ENCODE measurements around the gene CEP170B. TPM values are rescaled to one million over a fixed set of nuclear protein-coding genes. Genes with fewer than 3 reads are reported as not detected.
"Not testable (repeated sequence)": the region's sequence is repeated elsewhere in the genome, so short reads cannot be mapped to it uniquely, and the experiment has no call there.

Gene CEP170B
- total and polyA plus RNA-seq, 2 experiments from 2014 or later: 2.7 to 24.5 TPM

DNA sequence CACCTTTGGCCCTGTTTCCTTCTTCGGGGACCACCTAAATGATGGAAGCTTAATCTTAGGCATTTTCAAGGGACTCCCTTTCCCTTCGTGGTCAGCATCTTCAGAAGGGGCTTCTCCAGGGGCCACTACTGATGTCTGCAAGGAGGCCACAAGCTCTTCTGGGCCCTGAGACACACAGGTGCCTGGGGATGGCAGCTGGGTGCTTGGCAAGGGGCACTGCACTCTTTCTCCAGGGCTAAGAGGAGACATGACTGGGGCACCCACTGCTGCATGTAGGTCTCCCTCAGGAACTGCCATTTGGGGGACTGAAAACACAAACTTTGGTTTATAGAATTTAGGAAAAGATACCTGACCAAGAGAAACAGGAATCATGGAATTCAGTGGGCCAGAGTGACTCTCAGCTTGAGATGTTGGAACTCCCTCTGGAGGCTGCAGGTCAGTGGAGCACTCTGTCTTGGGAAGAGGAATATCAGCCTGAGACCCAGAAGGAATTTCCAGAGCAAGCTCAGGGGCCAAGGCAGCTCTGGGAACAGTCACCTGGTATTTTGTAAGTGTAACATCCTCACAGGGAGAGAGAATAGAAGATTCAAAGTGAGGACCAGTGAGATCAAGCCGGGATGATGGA, 75.6 kb downstream of the CEP170B start:
- Histone ChIP-seq H3K9me2 (ENCODE audit: insufficient read depth) (no peaks in the 10 kb centered on the region), H2AFZ (no peak overlapping the region), H4K20me1 (ENCODE audit: insufficient read depth) (no peaks in the 10 kb centered on the region), H3K27me3 (replicated peaks; ENCODE audit: insufficient read depth) (no peaks in the 10 kb centered on the region), H3K79me2 (ENCODE audit: insufficient read depth) (no peaks in the 10 kb centered on the region), H3K4me1 (ENCODE audit: insufficient read depth) (no peaks in the 10 kb centered on the region), H3K9me3 (ENCODE audit: low read depth) (no peaks in the 10 kb centered on the region), H3K36me3 (ENCODE audit: low read depth) (no peaks in the 10 kb centered on the region), H3K27ac (no peak overlapping the region), H3K4me2 (ENCODE audit: unreplicated experiment) (no peak overlapping the region), H3F3A (ENCODE audit: insufficient read depth) (0 out of 2 replicates have a peak, but pooled peaks cover 8% of the 10 kb centered on the region), H3K9ac (no peak overlapping the region), H3K4me3 (no peak overlapping the region)
- no peak for DNase-seq
- 65 to 68% methylated on average over 3 of the region's 3 CpGs for WGBS, 2 experiments (ENCODE audit: low coverage in 1 of 2, low lambda C conversion rate in 2 of 2, missing lambda C conversion rate in 2 of 2)
- in situ Hi-C loops (cut with MboI): no loop called here
- TF ChIP-seq EZH2 (IDR thresholded peaks at IDR 0.05; ENCODE audit: insufficient read depth, poor library complexity, severe bottlenecking) (no peak), EZH2phosphoT487 (IDR thresholded peaks at IDR 0.05; ENCODE audit: insufficient read depth, low read depth) (no peak)

DNA sequence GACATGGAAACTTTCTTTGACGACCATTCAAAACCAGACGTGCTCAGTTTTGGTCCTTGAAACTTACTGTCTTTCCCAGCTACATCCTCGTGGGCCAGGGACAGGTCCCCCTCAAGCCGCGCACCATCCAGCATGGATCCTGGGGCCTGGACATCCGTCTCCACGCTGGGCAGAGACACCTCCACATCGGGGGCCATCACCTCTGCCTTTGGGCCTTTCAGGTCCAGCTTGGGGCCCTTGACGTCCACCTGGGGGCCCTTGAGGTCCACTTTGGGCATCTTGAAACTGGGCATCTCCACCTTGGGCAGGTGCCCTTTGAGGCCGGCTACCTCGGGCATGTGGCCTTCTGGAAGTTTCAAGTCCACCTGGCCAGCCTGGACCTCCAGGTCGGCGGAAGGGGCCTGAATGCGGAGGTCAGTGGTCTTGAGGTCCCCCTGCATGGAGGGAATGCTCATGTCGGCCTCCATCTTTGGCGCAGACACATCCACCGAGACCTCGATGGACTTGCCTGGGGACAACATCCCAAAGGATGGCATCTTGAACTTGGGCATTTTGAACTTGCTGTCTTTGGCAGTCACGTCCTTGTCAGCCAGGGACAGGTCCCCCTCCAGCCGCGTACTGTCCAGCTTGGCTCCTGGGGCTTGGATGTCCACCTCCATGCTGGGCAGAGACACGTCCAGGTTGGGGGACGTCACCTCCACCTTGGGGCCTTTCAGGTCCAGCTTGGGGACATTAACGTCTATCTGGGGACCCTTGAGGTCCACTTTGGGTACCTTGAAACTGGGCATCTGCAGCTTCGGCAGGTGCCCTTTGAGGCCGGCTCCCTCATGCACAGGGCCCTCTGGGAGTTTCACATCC, 76.7 kb downstream of the CEP170B start:
- H3K4me1 ChIP-seq (ENCODE audit: insufficient read depth): no peaks in the 10 kb centered on the region
- H3K9me3 ChIP-seq (ENCODE audit: low read depth): no peaks in the 10 kb centered on the region
- no peak overlapping the region for H3K9ac ChIP-seq
- no peak overlapping the region for H3K4me2 ChIP-seq (ENCODE audit: unreplicated experiment)
- 89 to 92% methylated on average over 26 of the region's 26 CpGs for WGBS, 2 experiments (ENCODE audit: low coverage in 1 of 2, low lambda C conversion rate in 2 of 2, missing lambda C conversion rate in 2 of 2)
- H3K27me3 ChIP-seq (replicated peaks; ENCODE audit: insufficient read depth): no peaks in the 10 kb centered on the region
- H3K36me3 ChIP-seq (ENCODE audit: low read depth): no peaks in the 10 kb centered on the region
- H3F3A ChIP-seq (ENCODE audit: insufficient read depth): 0 out of 2 replicates have a peak, but pooled peaks cover 8% of the 10 kb centered on the region
- no peaks in the 10 kb centered on the region for H3K9me2 ChIP-seq (ENCODE audit: insufficient read depth)
- H4K20me1 ChIP-seq (ENCODE audit: insufficient read depth): no peaks in the 10 kb centered on the region
- DNase-seq: no peak
- TF ChIP-seq EZH2 (IDR thresholded peaks at IDR 0.05; ENCODE audit: insufficient read depth, poor library complexity, severe bottlenecking): no peak
- no peak for TF ChIP-seq EZH2phosphoT487 (IDR thresholded peaks at IDR 0.05; ENCODE audit: insufficient read depth, low read depth)
- H3K79me2 ChIP-seq (ENCODE audit: insufficient read depth): no peaks in the 10 kb centered on the region
- no peak overlapping the region for H3K4me3 ChIP-seq
- no peak overlapping the region for H3K27ac ChIP-seq
- in situ Hi-C loops (cut with MboI): no loop called here
- H2AFZ ChIP-seq: no peak overlapping the region

DNA sequence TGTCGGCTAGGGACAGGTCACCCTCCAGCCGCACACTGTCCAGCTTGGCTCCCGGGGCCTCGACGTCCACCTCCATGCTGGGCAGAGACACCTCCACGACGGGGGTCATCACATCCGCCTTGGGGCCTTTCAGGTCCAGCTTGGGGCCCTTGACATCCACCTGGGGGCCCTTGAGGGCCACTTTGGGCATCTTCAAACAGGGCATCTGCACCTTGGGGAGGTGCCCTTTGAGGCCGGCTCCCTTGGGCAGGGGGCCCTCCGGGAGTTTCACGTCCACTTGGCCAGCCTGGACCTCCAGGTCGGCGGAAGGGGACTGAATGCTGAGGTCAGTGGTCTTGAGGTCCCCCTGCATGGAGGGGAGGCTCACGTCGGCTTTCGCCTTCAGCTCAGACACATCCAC, 77.5 kb downstream of the CEP170B start:
- Histone ChIP-seq H3K9me2 (ENCODE audit: insufficient read depth) (no peaks in the 10 kb centered on the region), H3K79me2 (ENCODE audit: insufficient read depth) (no peaks in the 10 kb centered on the region), H3K4me1 (ENCODE audit: insufficient read depth) (no peaks in the 10 kb centered on the region), H3K27me3 (replicated peaks; ENCODE audit: insufficient read depth) (no peaks in the 10 kb centered on the region), H3K9me3 (ENCODE audit: low read depth) (no peaks in the 10 kb centered on the region), H4K20me1 (ENCODE audit: insufficient read depth) (no peaks in the 10 kb centered on the region), H3K36me3 (ENCODE audit: low read depth) (no peaks in the 10 kb centered on the region), H3K4me2 (ENCODE audit: unreplicated experiment) (no peak overlapping the region), H3K27ac (no peak overlapping the region), H3K9ac (no peak overlapping the region), H2AFZ (no peak overlapping the region), H3F3A (ENCODE audit: insufficient read depth) (0 out of 2 replicates have a peak, but pooled peaks cover 8% of the 10 kb centered on the region), H3K4me3 (no peak overlapping the region)
- WGBS, 2 experiments (ENCODE audit: low coverage in 1 of 2, low lambda C conversion rate in 2 of 2, missing lambda C conversion rate in 2 of 2): 95 to 96% methylated on average over 13 to 16 of the region's 16 CpGs
- TF ChIP-seq EZH2phosphoT487 (IDR thresholded peaks at IDR 0.05; ENCODE audit: insufficient read depth, low read depth) (no peak), EZH2 (IDR thresholded peaks at IDR 0.05; ENCODE audit: insufficient read depth, poor library complexity, severe bottlenecking) (no peak)
- no peak for DNase-seq
- in situ Hi-C loops (cut with MboI): no loop called here

DNA sequence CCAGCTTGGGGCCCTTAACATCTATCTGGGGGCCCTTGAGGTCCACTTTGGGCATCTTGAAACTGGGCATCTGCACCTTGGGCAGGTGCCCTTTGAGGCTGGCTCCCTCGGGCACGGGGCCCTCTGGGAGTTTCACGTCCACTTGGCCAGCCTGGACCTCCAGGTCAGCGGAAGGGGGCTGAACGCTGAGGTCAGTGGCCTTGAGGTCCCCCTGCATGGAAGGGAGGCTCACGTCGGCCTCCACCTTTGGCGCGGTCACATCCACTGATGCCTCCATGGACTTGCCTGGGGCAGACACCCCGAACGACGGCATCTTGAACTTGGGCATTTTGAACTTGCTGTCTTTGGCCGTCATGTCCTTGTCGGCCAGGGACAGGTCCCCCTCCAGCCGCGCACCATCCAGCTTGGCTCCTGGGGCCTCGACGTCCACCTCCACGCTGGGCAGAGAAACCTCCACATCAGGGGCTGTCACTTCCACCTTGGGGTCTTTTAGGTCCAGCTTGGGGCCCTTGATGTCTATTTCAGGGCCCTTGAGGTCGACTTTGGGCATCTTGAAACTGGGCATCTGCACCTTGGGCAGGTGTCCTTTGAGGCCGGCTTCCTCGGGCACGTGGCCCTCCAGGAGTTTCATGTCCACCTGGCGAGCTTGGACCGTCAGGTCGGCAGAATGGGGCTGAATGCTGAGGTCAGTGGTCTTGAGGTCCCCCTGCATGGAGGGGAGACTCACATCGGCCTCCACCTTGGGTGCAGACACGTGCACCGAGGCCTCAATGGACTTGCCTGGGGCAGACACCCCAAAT, 78.3 kb downstream of the CEP170B start:
- H3K79me2 ChIP-seq (ENCODE audit: insufficient read depth); H3K9me3 ChIP-seq (ENCODE audit: low read depth); H3K36me3 ChIP-seq (ENCODE audit: low read depth); H2AFZ ChIP-seq; H3K4me2 ChIP-seq (ENCODE audit: unreplicated experiment); H3F3A ChIP-seq (ENCODE audit: insufficient read depth); H3K4me3 ChIP-seq; H3K27me3 ChIP-seq (replicated peaks; ENCODE audit: insufficient read depth); H3K9me2 ChIP-seq (ENCODE audit: insufficient read depth); DNase-seq; H3K4me1 ChIP-seq (ENCODE audit: insufficient read depth); H3K9ac ChIP-seq; in situ Hi-C loops (cut with MboI); H3K27ac ChIP-seq; H4K20me1 ChIP-seq (ENCODE audit: insufficient read depth): not testable (repeated sequence)
- WGBS, 2 experiments (ENCODE audit: low coverage in 1 of 2, low lambda C conversion rate in 2 of 2, missing lambda C conversion rate in 2 of 2): 89 to 94% methylated on average over 29 of the region's 29 CpGs

DNA sequence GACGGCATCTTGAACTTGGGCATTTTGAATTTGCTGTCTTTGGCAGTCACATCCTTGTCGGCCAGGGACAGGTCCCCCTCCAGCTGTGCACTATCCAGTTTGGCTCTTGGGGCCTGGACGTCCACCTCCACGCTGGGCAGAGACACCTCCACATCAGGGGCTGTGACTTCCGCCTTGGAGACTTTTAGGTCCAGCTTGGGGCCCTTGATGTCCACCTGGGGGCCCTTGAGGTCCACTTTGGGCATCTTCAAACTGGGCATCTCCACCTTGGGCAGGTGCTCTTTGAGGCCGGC, 78.9 kb downstream of the CEP170B start:
- H3K27me3 ChIP-seq (replicated peaks; ENCODE audit: insufficient read depth); H3K27ac ChIP-seq; H2AFZ ChIP-seq; H3K4me2 ChIP-seq (ENCODE audit: unreplicated experiment); H3K9me2 ChIP-seq (ENCODE audit: insufficient read depth); H4K20me1 ChIP-seq (ENCODE audit: insufficient read depth); H3K9me3 ChIP-seq (ENCODE audit: low read depth); H3K4me3 ChIP-seq; H3K9ac ChIP-seq; H3K79me2 ChIP-seq (ENCODE audit: insufficient read depth); H3K36me3 ChIP-seq (ENCODE audit: low read depth); DNase-seq; H3F3A ChIP-seq (ENCODE audit: insufficient read depth); H3K4me1 ChIP-seq (ENCODE audit: insufficient read depth); in situ Hi-C loops (cut with MboI): not testable (repeated sequence)
- 73 to 78% methylated on average over 6 of the region's 6 CpGs for WGBS, 2 experiments (ENCODE audit: low coverage in 1 of 2, low lambda C conversion rate in 2 of 2, missing lambda C conversion rate in 2 of 2)

DNA sequence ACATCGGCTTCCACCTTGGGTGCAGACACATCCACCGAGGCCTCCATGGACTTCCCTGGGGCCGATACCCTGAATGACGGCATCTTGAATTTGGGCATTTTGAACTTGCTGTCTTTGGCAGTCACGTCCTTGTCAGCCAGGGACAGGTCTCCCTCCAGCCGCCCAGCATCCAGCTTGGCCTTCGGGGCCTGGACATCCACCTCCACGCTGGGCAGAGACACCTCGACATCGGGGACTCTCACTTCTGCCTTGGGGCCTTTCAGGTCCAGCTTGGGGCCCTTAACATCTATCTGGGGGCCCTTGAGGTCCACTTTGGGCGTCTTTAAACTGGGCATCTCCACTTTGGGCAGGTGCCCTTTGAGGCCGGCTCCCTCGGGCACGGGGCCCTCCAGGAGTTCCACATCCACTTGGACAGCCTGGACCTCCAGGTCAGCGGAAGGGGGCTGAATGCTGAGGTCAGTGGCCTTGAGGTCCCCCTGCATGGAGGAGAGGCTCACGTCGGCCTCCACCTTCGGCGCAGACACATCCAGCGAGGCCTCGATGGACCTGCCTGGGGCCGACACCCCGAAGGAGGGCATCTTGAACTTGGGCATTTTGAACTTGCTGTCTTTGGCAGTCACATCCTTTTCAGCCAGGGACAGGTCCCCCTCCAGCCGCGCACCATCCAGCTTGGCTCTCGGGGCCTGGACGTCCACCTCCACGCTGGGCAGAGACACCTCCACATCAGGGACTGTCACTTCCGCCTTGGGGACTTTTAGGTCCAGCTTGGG, 79.6 kb downstream of the CEP170B start:
- H3K9me2 ChIP-seq (ENCODE audit: insufficient read depth); H3K36me3 ChIP-seq (ENCODE audit: low read depth); H3K9me3 ChIP-seq (ENCODE audit: low read depth); DNase-seq; H3K4me2 ChIP-seq (ENCODE audit: unreplicated experiment); H4K20me1 ChIP-seq (ENCODE audit: insufficient read depth); H3K27ac ChIP-seq; H2AFZ ChIP-seq; H3K9ac ChIP-seq; H3K4me1 ChIP-seq (ENCODE audit: insufficient read depth); H3K4me3 ChIP-seq; H3F3A ChIP-seq (ENCODE audit: insufficient read depth); H3K79me2 ChIP-seq (ENCODE audit: insufficient read depth); in situ Hi-C loops (cut with MboI); H3K27me3 ChIP-seq (replicated peaks; ENCODE audit: insufficient read depth): not testable (repeated sequence)
- WGBS, 2 experiments (ENCODE audit: low coverage in 1 of 2, low lambda C conversion rate in 2 of 2, missing lambda C conversion rate in 2 of 2): 89% methylated on average over 27 to 28 of the region's 29 CpGs

Measured in GM23248 (cell line).